K562 (cell line): ENCODE results near the gene NMB. TPM values are rescaled to one million over a fixed set of nuclear protein-coding genes. Genes with fewer than 3 reads are reported as not detected.

Experiments
- BCL6 ChIP-seq: fragments of 250-450 bp; sonication (Bioruptor Pico); IDR thresholded peaks from 2 replicates; pipeline ENCODE4 v1.4.0; 2020
- CC2D1A ChIP-seq: fragments of 450-650 bp; IDR thresholded peaks from 2 replicates; pipeline ENCODE4 v1.6.1; 2017; ENCODE audit warnings: mild to moderate bottlenecking
- DIDO1 ChIP-seq: fragments of 450-650 bp; IDR thresholded peaks from 2 replicates; pipeline ENCODE4 v1.6.1; 2016; ENCODE audit warnings: low read depth, missing biosample characterization, missing genetic modification characterization
- EWSR1 ChIP-seq: fragments of 450-650 bp; IDR thresholded peaks from 2 replicates; pipeline ENCODE4 v1.6.1; 2018; ENCODE audit warnings: borderline replicate concordance, mild to moderate bottlenecking, low read depth, moderate library complexity; ENCODE audit not compliant: partially characterized antibody
- FOSL1 ChIP-seq: fragments of 200-800 bp; sonication (Bioruptor generic); conservative IDR thresholded peaks from 2 replicates; pipeline ENCODE4 v1.6.1; 2016; ENCODE audit warnings: missing genetic modification characterization, missing compliant biosample characterization
- GABPB1 ChIP-seq: sonication (generic); formaldehyde crosslinking; IDR thresholded peaks from 2 replicates; pipeline ENCODE4 v1.8.0; 2022; ENCODE audit warnings: mild to moderate bottlenecking, missing genetic modification reagents
- GATA2 ChIP-seq: sonication (generic); formaldehyde crosslinking; IDR thresholded peaks from 2 replicates; pipeline ENCODE4 v1.4.0; 2020; ENCODE audit warnings: mild to moderate bottlenecking, missing genetic modification reagents
- GTF2E2 ChIP-seq: fragments of 200-800 bp; sonication (Bioruptor generic); IDR thresholded peaks from 2 replicates; pipeline ENCODE4 v1.6.1; 2016; ENCODE audit warnings: missing genetic modification characterization, missing compliant biosample characterization
- HNRNPL ChIP-seq: fragments of 200-400 bp; formaldehyde crosslinking; IDR thresholded peaks from 2 replicates; pipeline ENCODE4 v1.6.1; 2017; ENCODE audit warnings: low read depth, mild to moderate bottlenecking, low read length
- KDM2B ChIP-seq: fragments of 250-450 bp; sonication (Bioruptor Pico); IDR thresholded peaks from 2 replicates; pipeline ENCODE4 v1.8.0; 2021; ENCODE audit warnings: mild to moderate bottlenecking, moderate library complexity
- KLF10 ChIP-seq: fragments of 250-450 bp; sonication (Bioruptor Pico); IDR thresholded peaks from 2 replicates; pipeline ENCODE4 v1.6.1; 2021; ENCODE audit warnings: matching md5 sums
- MAFG ChIP-seq: fragments of 450-650 bp; conservative IDR thresholded peaks from 2 replicates; pipeline ENCODE4 v1.6.1; 2016; ENCODE audit warnings: missing genetic modification characterization, missing compliant biosample characterization
- NFYB ChIP-seq: IDR thresholded peaks from 2 replicates; pipeline ENCODE4 v1.6.1; 2011; ENCODE audit warnings: mild to moderate bottlenecking, moderate library complexity; ENCODE audit not compliant: insufficient read length; ENCODE audit errors: extremely low read depth
- NR1H2 ChIP-seq: sonication (generic); formaldehyde crosslinking; IDR thresholded peaks from 2 replicates; pipeline ENCODE4 v1.4.0; 2020; ENCODE audit warnings: mild to moderate bottlenecking, missing genetic modification reagents
- NR2C1 ChIP-seq, 2 experiments: fragments of 450-650 bp; IDR thresholded peaks; 2 replicates each; pipeline ENCODE4 v1.6.1; 2017; ENCODE audit warnings: mild to moderate bottlenecking in 2 of 2, antibody characterized with exemption in 1 of 2, inconsistent platforms in 1 of 2, missing compliant biosample characterization in 1 of 2, missing genetic modification characterization in 1 of 2
- POLR2AphosphoS2 ChIP-seq: IDR thresholded peaks from 2 replicates; pipeline ENCODE4 v1.6.1; 2012; ENCODE audit warnings: low read length, improper control_type of control experiment
- PYGO2 ChIP-seq: fragments of 450-650 bp; IDR thresholded peaks from 2 replicates; pipeline ENCODE4 v1.6.1; 2016; ENCODE audit warnings: mild to moderate bottlenecking, missing genetic modification characterization, moderate library complexity, missing compliant biosample characterization
- RB1 ChIP-seq: fragments of 450-650 bp; IDR thresholded peaks from 2 replicates; pipeline ENCODE4 v1.6.1; 2017; ENCODE audit warnings: low read depth, mild to moderate bottlenecking
- RNF2 ChIP-seq: sonication (generic); IDR thresholded peaks from 2 replicates; pipeline ENCODE4 v1.6.1; 2016
- STAT5B ChIP-seq: fragments of 250-450 bp; sonication (Bioruptor Pico); IDR thresholded peaks from 2 replicates; pipeline ENCODE4 v1.8.0; 2021; ENCODE audit warnings: mild to moderate bottlenecking, inconsistent platforms
- SUPT5H ChIP-seq: fragments of 450-650 bp; IDR thresholded peaks from 2 replicates; pipeline ENCODE4 v1.6.1; 2016
- THAP12 ChIP-seq: fragments of 250-450 bp; sonication (Bioruptor Pico); IDR thresholded peaks from 2 replicates; pipeline ENCODE4 v1.9.0; 2021; ENCODE audit warnings: mild to moderate bottlenecking, inconsistent platforms
- ZC3H4 ChIP-seq: sonication (generic); formaldehyde crosslinking; IDR thresholded peaks from 2 replicates; pipeline ENCODE4 v1.9.0; 2021; ENCODE audit warnings: missing genetic modification reagents, borderline replicate concordance
- ZNF174 ChIP-seq: fragments of 250-450 bp; sonication (Bioruptor Pico); IDR thresholded peaks from 2 replicates; pipeline ENCODE4 v1.4.0; 2020; ENCODE audit warnings: mild to moderate bottlenecking
- ZNF24 ChIP-seq: fragments of 450-650 bp; IDR thresholded peaks from 2 replicates; pipeline ENCODE4 v1.6.1; 2016
- ZNF354B ChIP-seq: fragments of 250-450 bp; sonication (Bioruptor Pico); IDR thresholded peaks from 2 replicates; pipeline ENCODE4 v1.4.0; 2020
- ZNF766 ChIP-seq: fragments of 200-800 bp; sonication (Bioruptor generic); conservative IDR thresholded peaks from 2 replicates; pipeline ENCODE4 v1.6.1; 2016; ENCODE audit warnings: missing genetic modification characterization, missing compliant biosample characterization
- polyA plus RNA-seq, 8 experiments: library from polyadenylated mRNA; depleted of rRNA in 4 of 8; stranded (reverse) in 5 of 8; unstranded in 3 of 8; fragments of >200 nt; fragmentation: Nextera tagmentation in 2 of 8; fragmentation: Illumina TruSeq in 1 of 8; extraction: Ambion mirVana in 2 of 8; extraction: Trizol in 1 of 8; gene quantifications; 2 replicates each; pipeline versions ENCODE4 v1.2.1 to v1.2.3, GENCODE V29; 2011 to 2014; ENCODE audit warnings: inconsistent platforms in 1 of 8, missing spikeins in 1 of 8
- total RNA-seq, 7 experiments: library from RNA; depleted of rRNA in 6 of 7; stranded (reverse); fragments of >200 nt in 6 of 7; fragmentation: Illumina TruSeq in 2 of 7; extraction: Trizol in 2 of 7; gene quantifications; 2 replicates each; pipeline versions ENCODE4 v1.2.1 to v1.2.3, GENCODE V29; 2011 to 2021; ENCODE audit warnings: low replicate concordance in 1 of 7

Gene NMB
- total and polyA plus RNA-seq, 9 of the 15 experiments (the other 6 are each of a cell fraction or from before 2014, with no cell fraction given): 0.06 to 0.16 (median 0.09) TPM; not detected in 5

DNA sequence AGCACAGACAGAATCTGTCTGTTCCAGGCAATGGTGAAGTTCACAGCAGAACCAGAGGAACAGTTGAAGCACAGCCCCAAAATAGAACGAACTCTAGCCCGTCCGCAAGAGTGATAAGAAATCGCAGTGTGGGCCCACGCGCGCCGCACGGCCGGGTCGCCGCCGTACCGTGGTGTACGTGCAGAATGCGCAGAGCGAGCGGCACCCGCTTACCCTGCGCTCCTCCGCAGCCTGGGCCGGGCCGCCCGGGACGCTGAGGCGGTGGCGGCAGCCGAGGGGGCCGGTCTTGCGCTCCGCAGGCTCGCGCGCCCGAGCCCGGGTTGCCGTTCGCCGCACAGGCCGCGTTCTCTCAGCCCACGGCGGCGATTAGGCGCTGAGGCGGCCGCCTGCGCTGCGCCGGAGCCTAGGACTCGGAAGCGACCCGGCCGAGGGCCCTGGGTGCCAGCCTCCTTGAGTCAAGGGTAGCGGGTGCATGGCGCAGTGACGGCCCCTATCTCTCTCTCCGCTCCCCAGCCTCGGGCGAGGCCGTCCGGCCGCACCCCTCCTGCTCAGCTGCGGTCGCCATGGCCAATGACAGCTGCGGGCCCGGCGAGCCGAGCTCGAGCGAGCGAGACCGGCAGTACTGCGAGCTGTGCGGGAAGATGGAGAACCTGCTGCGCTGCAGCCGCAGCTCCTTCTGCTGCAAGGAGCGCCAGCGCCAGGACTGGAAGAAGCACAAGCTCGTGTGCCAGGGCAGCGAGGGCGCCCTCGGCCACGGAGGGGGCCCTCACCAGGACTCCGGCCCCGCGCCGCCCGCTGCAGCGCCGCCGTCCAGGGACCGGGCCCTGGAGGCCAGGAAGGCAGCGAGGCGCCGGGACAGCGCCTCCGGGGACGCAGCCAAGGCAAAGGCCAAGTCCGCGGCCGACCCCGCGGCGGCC, 24.4 kb downstream of the NMB start (continued):
- TF ChIP-seq DIDO1 (tag) (no peak), SUPT5H (no peak), RB1 (no peak; the same call in 1 of the 2 replicates), ZC3H4 (no peak), FOSL1 (tag) (no peak), KDM2B (CRISPR knock-in tag) (no peak; the same call in none of the 2 replicates), CC2D1A (no peak), NFYB (peak; percentile 7), NR2C1 (IDR thresholded peaks at IDR 0.05) (no peak), NR2C1 (tag; IDR thresholded peaks at IDR 0.05) (no peak), POLR2AphosphoS2 (no peak), GABPB1 (CRISPR knock-in tag) (peak; percentile 37; the same call in 1 of the 2 replicates), ZNF766 (CRISPR knock-in tag) (no peak), THAP12 (CRISPR knock-in tag) (peak; percentile 77; the same call in 1 of the 2 replicates), GTF2E2 (tag) (no peak), STAT5B (no peak), ZNF24 (no peak), EWSR1 (no peak), NR1H2 (CRISPR knock-in tag) (no peak), HNRNPL (peak; percentile 36; the same call in 1 of the 2 replicates), KLF10 (CRISPR knock-in tag) (no peak), MAFG (tag) (no peak), BCL6 (CRISPR knock-in tag) (no peak), GATA2 (CRISPR knock-in tag) (no peak), PYGO2 (tag) (no peak), ZNF354B (CRISPR knock-in tag) (no peak), RNF2 (peak; percentile 66; the same call in 1 of the 2 replicates), ZNF174 (no peak)
